SK-N-SH (cell line): ENCODE data around the gene HACE1.

Experiments used
- CTCF ChIP-seq: fragments of 200-600 bp; sonication (generic); IDR thresholded peaks from 2 replicates; pipeline ENCODE4 v1.6.1; 2017; ENCODE audit warnings: antibody characterized with exemption, mild to moderate bottlenecking, moderate library complexity
- EP300 ChIP-seq, 2 experiments: IDR thresholded peaks; 2 replicates each; pipeline versions ENCODE4 v1.4.0 to v1.6.1; 2012; ENCODE audit warnings: borderline replicate concordance in 1 of 2, low read depth in 1 of 2, low read length in 1 of 2
- JUND ChIP-seq: IDR thresholded peaks from 2 replicates; pipeline ENCODE4 v1.4.0; 2012
- NFIC ChIP-seq: IDR thresholded peaks from 2 replicates; pipeline ENCODE4 v1.4.0; 2012; ENCODE audit warnings: borderline replicate concordance
- RCOR1 ChIP-seq: fragments of 150-350 bp; IDR thresholded peaks from 2 replicates; pipeline ENCODE4 v1.6.1; 2017; ENCODE audit warnings: antibody characterized with exemption, low read length
- REST ChIP-seq: IDR thresholded peaks from 2 replicates; pipeline ENCODE4 v1.6.1; 2012; ENCODE audit warnings: mild to moderate bottlenecking, low read depth, low read length, moderate library complexity
- RFX5 ChIP-seq: IDR thresholded peaks from 2 replicates; pipeline ENCODE4 v1.6.1; 2012; ENCODE audit warnings: mild to moderate bottlenecking, improper control_type of control experiment, low read length
- SMC3 ChIP-seq: IDR thresholded peaks from 2 replicates; pipeline ENCODE4 v1.6.1; 2012; ENCODE audit warnings: low read depth, low read length, improper control_type of control experiment
- USF1 ChIP-seq: IDR thresholded peaks from 2 replicates; pipeline ENCODE4 v1.4.0; 2012; ENCODE audit warnings: low read depth, borderline replicate concordance

GRCh38 chr6:104885518-104886043 lies 25.9 kb upstream of the HACE1 start:
- TF ChIP-seq RCOR1, result no peak
- no peak for TF ChIP-seq CTCF
- TF ChIP-seq RFX5, result no peak
- no peak for TF ChIP-seq SMC3
- no peak for TF ChIP-seq NFIC
- no peak for TF ChIP-seq JUND
- no peak for TF ChIP-seq USF1
- TF ChIP-seq EP300 (IDR thresholded peaks at IDR 0.05; ENCODE audit: borderline replicate concordance in 1 of 2, low read depth in 1 of 2, low read length in 1 of 2), result no peak
- TF ChIP-seq REST, result no peak
